HG03097 (cell line): ENCODE results near the gene PCMT1.
"Not testable (repeated sequence)": the region's sequence is repeated elsewhere in the genome, so short reads cannot be mapped to it uniquely, and the experiment has no call there.

ENCODE experiments used
- ATAC-seq: cut with Tn5 transposase; IDR thresholded peaks from one replicate; pipeline ENCODE4 v1.9.1; 2021; ENCODE audit not compliant: unreplicated experiment, low FRiP score

PCMT1 gene

GRCh38 chr6:149852180-149852579 lies 102.6 kb downstream of the PCMT1 start:
- ATAC-seq, result no peak

DNA sequence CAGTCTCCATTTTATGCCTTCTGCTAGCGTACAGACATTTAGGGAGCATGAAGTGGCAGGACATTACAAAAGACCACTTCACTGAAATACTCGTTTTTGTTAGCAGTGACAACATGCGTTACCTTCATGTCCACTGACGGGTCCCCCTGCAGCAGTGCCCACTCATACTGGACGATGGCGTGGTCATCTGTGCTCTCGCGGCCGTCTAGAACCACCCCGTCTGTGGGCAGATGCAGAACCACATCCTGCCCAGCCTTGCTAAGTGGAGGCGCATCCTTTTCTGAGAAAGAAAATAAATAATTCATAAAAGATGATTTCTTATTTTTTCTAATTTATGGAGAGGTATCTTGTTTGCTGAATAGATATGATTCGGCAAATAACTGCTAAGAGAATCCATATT lies 103.3 kb downstream of the PCMT1 start:
- ATAC-seq, result no peak

DNA sequence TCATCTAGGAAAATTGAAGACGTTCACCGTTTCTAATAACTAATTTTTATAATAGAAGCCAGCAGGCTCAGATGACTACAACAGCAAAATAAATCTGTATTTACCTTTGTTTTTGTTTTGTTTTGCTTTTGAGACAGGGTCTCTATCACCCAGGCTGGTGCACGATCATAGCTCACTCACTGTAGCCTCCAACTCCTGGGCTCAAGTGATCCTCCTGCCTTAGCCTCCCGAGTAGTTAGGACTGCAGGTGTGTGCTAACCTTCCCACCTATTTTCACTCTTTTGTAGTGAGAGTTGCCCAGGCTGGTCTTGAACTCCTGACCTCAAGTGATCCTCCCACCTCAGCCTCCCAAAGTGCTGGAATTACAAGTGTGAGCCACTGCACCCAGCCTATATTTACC lies 104.5 kb downstream of the PCMT1 start:
- ATAC-seq, result not testable (repeated sequence)

GRCh38 chr6:149854532-149854931 lies 105.0 kb downstream of the PCMT1 start:
- no peak for ATAC-seq

DNA sequence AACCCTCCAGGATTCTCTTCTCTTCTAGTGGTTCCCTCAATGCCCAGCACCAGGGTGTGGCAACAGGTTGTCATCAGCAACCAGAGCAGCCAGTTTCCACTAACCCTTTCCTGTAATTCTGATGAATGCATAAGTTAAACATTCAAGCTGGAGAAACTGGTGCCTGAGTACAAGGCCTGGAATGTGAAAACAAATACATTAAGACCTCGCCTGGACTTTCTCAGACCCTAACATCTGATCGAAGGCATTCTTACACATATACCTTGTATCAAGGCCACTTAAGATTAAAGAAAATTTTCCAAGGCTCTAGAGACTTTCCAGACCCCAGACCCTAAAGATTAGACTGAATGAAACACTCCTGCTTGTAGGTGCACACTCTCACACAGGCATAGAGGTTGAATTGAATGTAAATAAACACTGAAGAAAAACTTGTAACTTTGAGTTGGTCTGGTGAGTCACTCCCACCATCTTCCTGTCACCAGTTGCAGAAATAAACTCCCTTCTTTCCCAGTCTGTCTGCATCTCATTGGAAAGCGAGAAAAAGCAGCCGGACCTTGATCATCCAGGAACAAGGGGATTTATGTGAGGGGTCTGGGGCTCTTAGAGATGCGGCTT lies 105.6 kb downstream of the PCMT1 start:
- ATAC-seq, result no peak

GRCh38 chr6:149855741-149856140 lies 106.2 kb downstream of the PCMT1 start:
- ATAC-seq, result no peak

GRCh38 chr6:149856256-149856994 lies 106.9 kb downstream of the PCMT1 start:
- no peak for ATAC-seq

DNA sequence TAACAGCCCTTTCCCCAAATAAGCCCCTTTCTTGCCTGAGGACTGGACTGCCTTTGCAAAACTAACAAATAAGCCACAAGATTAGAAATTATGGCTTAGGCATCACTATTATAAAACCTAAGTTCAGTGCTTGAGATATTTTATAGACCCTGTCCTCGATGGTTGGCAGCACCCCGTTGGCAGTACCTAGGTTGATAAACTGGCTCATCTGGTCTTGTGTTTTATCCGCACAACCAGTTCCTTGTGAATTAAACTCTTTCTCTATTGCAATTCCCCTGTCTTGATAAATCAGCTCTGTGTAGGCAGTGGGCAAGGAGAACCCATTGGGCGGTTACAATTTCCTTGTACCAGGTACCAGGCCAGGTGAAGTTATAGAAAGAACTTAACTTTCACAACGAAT lies 108.0 kb downstream of the PCMT1 start:
- ATAC-seq, result no peak

DNA sequence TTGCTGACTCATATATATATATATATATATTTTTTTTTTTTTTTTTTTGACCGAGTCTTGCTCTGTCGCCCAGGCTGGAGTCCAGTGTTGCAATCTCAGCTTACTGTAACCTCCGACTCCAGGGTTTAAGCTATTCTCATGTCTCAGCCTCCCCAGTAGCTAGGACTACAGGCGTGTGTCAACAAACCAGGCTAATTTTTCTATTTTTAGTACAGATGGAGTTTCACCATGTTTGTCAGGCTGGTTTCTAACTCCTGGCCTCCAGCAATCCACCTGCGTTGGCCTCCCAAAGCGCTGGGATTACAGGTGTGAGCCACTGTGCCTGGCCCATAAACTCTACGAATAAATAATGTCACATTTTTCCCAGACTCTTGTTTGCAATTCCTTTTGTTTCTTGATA lies 109.8 kb downstream of the PCMT1 start:
- no peak for ATAC-seq

DNA sequence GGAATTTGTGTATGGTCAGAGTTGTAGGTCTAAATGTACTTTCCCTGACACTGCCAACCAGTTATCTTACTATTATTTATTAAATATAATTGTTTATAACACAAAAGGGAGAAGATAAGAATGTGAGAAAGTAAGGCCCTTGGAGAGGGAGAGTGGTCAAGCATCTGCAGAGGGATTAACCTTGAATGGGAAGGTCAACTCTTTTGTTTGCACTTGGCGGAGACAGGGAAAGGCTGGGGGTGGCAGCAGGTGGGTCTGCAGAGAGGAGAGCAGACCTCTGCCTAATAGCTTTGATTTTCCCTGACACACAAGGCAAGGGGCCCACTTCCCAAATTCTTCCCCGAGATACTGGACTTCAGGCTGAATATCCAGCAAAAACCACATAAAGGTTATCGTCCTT lies 110.4 kb downstream of the PCMT1 start:
- no peak for ATAC-seq

DNA sequence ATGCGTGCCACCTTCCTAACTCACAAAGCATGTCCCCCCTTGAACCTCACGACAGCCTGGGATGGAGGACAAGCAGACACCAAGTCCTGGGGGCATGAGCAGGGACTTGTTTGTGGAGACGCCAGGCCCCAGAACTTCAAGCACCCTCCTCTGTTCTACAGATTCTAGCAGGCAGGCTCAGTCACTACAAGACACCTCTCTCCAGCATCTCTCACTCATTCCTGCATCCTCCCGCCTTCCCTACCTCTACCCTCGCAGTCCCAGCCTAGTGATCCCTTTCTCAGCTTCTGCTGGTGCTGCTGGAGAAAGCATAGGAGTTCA lies 110.9 kb downstream of the PCMT1 start:
- ATAC-seq, result no peak
